Measurements from ENCODE around the gene FMNL2.

Gene FMNL2

DNA sequence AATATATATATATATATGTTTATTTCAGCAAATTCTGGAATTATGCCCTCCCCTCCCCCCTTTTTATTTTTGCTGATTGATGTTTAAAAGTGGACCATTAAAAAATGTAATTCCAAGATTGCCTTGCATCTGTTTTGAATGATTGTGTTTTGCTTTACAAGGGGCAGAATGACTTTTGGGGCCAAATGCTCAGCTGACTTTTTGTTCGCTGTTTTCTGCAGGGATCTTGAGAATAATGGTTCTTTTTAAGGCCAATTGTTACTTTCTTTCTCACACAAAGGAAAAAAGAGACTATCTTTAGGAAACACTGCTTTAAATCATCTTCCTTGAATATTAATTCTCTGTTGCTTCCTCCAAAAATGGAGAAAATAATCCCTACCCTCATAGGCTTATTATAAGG lies 95.9 kb downstream of the FMNL2 start:
- TF ChIP-seq, protein P1, sequence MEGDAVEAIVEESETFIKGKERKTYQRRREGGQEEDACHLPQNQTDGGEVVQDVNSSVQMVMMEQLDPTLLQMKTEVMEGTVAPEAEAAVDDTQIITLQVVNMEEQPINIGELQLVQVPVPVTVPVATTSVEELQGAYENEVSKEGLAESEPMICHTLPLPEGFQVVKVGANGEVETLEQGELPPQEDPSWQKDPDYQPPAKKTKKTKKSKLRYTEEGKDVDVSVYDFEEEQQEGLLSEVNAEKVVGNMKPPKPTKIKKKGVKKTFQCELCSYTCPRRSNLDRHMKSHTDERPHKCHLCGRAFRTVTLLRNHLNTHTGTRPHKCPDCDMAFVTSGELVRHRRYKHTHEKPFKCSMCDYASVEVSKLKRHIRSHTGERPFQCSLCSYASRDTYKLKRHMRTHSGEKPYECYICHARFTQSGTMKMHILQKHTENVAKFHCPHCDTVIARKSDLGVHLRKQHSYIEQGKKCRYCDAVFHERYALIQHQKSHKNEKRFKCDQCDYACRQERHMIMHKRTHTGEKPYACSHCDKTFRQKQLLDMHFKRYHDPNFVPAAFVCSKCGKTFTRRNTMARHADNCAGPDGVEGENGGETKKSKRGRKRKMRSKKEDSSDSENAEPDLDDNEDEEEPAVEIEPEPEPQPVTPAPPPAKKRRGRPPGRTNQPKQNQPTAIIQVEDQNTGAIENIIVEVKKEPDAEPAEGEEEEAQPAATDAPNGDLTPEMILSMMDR (IDR thresholded peaks at IDR 0.05; ENCODE audit: control insufficient read depth, extremely low read depth, insufficient read depth) = no peak
- DNase-seq (ENCODE audit: low read depth) = no peak
- no peak overlapping the region for H3K4me3 ChIP-seq (ENCODE audit: low read depth, low read length)

DNA sequence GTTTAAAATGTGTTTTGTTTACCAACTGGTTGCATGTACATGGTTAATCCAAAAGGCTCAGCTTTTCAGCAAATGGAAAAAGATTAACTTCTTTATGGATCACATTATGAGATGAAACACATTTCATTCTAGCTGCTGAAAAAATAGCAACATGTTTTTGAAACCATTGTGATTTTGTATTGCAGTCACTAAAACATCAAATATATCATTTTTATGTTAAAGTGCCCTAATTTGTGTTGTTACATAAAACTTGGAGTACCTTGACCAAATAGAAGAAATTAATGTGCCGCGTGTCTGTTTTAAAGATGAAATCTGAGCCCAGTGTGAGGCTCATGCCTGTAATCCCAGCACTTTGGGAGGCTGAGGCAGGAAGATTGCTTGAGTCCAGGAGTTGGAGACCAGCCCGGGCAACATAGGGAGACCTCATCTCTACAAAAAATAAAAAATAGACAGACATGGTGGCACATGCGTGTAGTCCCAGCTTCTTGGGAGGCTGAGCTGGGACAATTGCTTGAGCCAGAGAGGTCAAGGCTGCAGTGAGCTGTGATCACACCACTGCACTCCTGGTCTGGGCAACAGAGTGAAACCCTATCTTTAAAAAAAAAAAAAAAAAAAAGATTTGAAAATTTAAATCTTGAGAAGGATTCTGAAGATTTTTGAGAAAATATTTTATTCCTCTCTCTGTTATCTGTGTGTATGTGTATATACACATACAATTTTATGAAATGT lies 96.6 kb downstream of the FMNL2 start:
- H3K4me3 ChIP-seq (ENCODE audit: low read depth, low read length) = no peak overlapping the region
- no peak for DNase-seq (ENCODE audit: low read depth)
- TF ChIP-seq, protein P1 (IDR thresholded peaks at IDR 0.05; ENCODE audit: control insufficient read depth, extremely low read depth, insufficient read depth) = no peak

DNA sequence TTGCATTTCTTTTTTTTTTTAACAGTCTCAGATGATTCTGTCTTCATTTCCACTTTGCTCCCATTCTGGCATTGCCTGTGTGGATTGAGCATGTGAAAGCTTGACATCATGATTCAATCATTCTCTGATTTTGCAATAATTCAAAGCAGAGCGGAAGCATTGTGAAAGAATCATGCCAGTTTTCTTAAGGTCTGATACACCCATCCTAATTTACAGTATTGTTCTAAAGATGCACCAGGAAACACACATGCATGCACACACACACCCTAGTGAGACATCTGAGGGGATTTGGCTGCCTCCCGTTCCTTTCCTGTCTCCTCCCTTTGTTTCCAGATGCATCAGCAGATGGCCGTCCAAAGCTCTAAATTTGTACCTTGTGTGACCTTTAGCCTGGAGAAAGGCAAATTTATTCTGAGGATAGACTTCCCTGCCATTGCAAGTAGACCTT lies 97.3 kb downstream of the FMNL2 start:
- DNase-seq (ENCODE audit: low read depth) = no peak
- H3K4me3 ChIP-seq (ENCODE audit: low read depth, low read length) = no peak overlapping the region
- TF ChIP-seq, protein P1 (IDR thresholded peaks at IDR 0.05; ENCODE audit: control insufficient read depth, extremely low read depth, insufficient read depth) = no peak

DNA sequence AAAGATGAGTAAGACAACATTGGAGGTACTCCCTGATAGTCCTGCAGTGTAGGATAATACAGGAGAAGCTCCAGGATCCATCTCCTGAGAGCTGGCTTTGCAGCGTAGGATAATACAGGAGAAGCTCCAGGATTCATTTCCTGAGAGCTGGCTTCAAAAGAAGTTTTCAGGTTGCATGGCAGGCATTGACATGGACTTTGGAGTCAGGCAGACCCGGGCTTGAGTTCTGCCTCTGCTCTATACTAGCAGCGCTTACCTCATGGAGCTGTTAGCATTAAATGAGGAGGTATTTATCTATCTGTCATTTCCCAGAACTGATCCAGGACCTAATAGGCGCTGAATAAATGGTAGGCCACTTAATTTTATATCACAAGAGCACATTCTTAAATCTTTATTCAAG lies 97.8 kb downstream of the FMNL2 start:
- DNase-seq (ENCODE audit: low read depth) = no peak
- TF ChIP-seq, protein P1 (IDR thresholded peaks at IDR 0.05; ENCODE audit: control insufficient read depth, extremely low read depth, insufficient read depth) = no peak
- no peak overlapping the region for H3K4me3 ChIP-seq (ENCODE audit: low read depth, low read length)

DNA sequence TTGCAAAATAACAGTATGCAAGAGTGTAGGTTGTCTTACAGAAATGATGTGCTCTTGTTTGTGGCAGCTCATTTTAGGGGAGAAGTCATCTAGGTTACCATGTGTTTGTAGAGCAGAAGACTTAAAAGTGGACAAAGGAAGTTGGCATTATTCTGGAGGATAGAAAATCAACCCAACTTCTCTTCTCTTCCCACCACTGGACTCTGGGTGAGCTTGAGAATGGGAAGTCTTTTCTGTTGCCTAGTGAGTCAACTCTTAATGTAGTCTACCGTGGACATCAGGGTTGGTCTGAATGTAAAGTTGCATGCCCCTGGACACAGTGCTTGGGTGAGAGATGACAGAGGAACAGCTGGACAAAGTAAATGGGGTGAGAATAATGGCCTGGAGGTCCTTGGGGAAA lies 98.3 kb downstream of the FMNL2 start:
- DNase-seq (ENCODE audit: low read depth) = no peak
- TF ChIP-seq, protein P1 (IDR thresholded peaks at IDR 0.05; ENCODE audit: control insufficient read depth, extremely low read depth, insufficient read depth) = no peak
- H3K4me3 ChIP-seq (ENCODE audit: low read depth, low read length) = no peak overlapping the region

DNA sequence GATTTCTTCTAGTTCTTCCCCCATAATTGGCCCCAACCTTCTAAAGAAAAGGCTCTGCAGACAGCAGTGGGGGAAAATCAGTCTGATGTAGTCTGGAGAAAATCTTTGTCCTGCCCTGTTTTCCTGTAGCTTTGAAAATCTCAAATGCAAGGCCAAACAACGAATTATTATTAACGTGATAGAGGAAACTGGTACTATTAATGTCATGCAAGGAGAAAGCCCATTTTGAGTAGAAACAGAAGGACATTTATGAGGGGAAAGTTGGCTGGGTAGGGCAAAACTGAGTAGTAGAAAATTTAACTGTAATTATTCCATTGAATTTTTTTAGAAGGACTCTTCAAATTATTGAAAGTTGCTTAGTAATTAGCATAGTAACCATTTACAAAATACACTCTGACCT lies 98.8 kb downstream of the FMNL2 start:
- TF ChIP-seq, protein P1 (IDR thresholded peaks at IDR 0.05; ENCODE audit: control insufficient read depth, extremely low read depth, insufficient read depth) = no peak
- H3K4me3 ChIP-seq (ENCODE audit: low read depth, low read length) = no peak overlapping the region
- DNase-seq (ENCODE audit: low read depth) = no peak

All from LNCaP clone FGC (cell line).